Gastroesophageal sphincter (tissue), 4 donors: ENCODE data around the gene MYLK. TPM values are rescaled to one million over a fixed set of nuclear protein-coding genes. Genes with fewer than 3 reads are reported as not detected.
"Not testable (repeated sequence)": the region's sequence is repeated elsewhere in the genome, so short reads cannot be mapped to it uniquely, and the experiment has no call there.

Experiments used
- ATAC-seq: fragments of 150-250 bp; one replicate; pipeline ENCODE4 v1.9.1; 2016; ENCODE audit warnings: mild to moderate bottlenecking, moderate library complexity
- H3K27ac ChIP-seq, 4 donors: fragments of 200-600 bp; sonication (generic) in 3 of 4; 1 replicate in 3 of 4; 2 replicates in 1 of 4; pipeline ENCODE4 v1.5.1; 2016 to 2019
- H3K27me3 ChIP-seq: fragments of 200-600 bp; sonication (generic); one replicate; pipeline ENCODE4 v1.5.1; 2019
- H3K36me3 ChIP-seq, 2 donors: fragments of 200-600 bp; sonication (generic); one replicate each; pipeline ENCODE4 v1.5.1; 2019; ENCODE audit warnings: control low read depth in 1 of 2
- H3K4me1 ChIP-seq, 3 donors: fragments of 200-600 bp; sonication (generic); 1 replicate in 2 of 3; 2 replicates in 1 of 3; pipeline ENCODE4 v1.5.1; 2016 to 2019; ENCODE audit warnings: control low read depth in 2 of 3
- H3K4me3 ChIP-seq, 2 donors: fragments of 200-600 bp; sonication (generic); one replicate each; pipeline ENCODE4 v1.5.1; 2019; ENCODE audit warnings: mild to moderate bottlenecking in 1 of 2, moderate library complexity in 1 of 2
- H3K9me3 ChIP-seq, 3 donors: fragments of 200-600 bp; sonication (generic); one replicate each; pipeline ENCODE4 v1.5.1; 2017 to 2019; ENCODE audit warnings: control low read depth in 2 of 3
- EP300 ChIP-seq: sonication (generic); formaldehyde crosslinking; IDR thresholded peaks from one replicate; pipeline ENCODE4 v1.6.1; 2017; ENCODE audit warnings: antibody characterized with exemption, mild to moderate bottlenecking
- POLR2A ChIP-seq, 2 donors: fragments of 450-650 bp; IDR thresholded peaks; one replicate each; pipeline ENCODE4 v1.6.1; 2017; ENCODE audit warnings: antibody characterized with exemption in 2 of 2, mild to moderate bottlenecking in 2 of 2, moderate library complexity in 1 of 2
- POLR2AphosphoS5 ChIP-seq: sonication (generic); formaldehyde crosslinking; IDR thresholded peaks from one replicate; pipeline ENCODE4 v1.6.1; 2017; ENCODE audit warnings: antibody characterized with exemption
- WGBS, 2 donors: methylation state at CpG; one replicate each; pipeline ENCODE4 v1.1.5; 2018; ENCODE audit warnings: low coverage in 1 of 2; 5-methylcytosine and 5-hydroxymethylcytosine counted together
- total RNA-seq, 4 donors: library from RNA; depleted of rRNA; stranded (reverse); fragments of >200 nt; gene quantifications; one replicate each; pipeline ENCODE4 v1.1.0, GENCODE V29; 2016
- TF ChIP-seq, protein P1 (sequence below), 4 experiments: fragments of 200-600 bp in 2 of 4; fragments of 450-650 bp in 2 of 4; sonication (generic) in 1 of 4; IDR thresholded peaks; one replicate each; pipeline ENCODE4 v1.5.1; 2017 to 2019; ENCODE audit warnings: antibody characterized with exemption in 4 of 4, mild to moderate bottlenecking in 2 of 4, moderate library complexity in 2 of 4

Gene MYLK
- total RNA-seq, 4 donors from 2014 or later = 1,558 to 2,522 (median 2,261) TPM

DNA sequence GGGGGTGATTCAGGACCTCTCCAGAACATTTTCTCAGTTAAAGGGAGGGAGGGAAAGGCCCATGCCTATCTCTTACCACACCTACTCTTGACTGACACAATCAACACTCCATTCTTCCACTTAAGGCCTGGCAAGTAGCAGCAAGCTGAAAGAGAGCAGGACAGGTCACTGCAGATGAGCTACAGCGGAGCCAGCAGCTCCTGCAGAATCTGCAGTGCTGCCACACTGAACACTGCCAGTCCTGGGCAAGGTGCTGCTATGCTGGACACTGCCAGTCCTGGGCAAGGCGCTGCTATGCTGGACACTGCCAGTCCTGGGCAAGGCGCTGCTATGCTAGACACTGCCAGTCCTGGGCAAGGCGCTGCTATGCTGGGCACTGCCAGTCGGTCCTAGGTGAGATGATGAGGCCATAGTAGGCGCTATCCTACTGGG, 143.7 kb downstream of the MYLK start:
- WGBS, 2 donors = no CpG with 5 or more reads among the region's 6 CpGs
- Histone ChIP-seq H3K4me3 (no peak overlapping the region), H3K27ac (peak overlapping the region in 1 of 4 donors; percentile 35), H3K4me1 (peaks cover 0 to 26% (median 5%) of the 10 kb centered on the region in 3 donors), H3K9me3 (no peaks in the 10 kb centered on the region), H3K27me3 (no peaks in the 10 kb centered on the region), H3K36me3 (peaks cover 0 to 11% of the 10 kb centered on the region in 2 donors)
- TF ChIP-seq POLR2A (IDR thresholded peaks at IDR 0.05) (no peak), EP300 (no peak), POLR2AphosphoS5 (no peak)
- TF ChIP-seq, protein P1, sequence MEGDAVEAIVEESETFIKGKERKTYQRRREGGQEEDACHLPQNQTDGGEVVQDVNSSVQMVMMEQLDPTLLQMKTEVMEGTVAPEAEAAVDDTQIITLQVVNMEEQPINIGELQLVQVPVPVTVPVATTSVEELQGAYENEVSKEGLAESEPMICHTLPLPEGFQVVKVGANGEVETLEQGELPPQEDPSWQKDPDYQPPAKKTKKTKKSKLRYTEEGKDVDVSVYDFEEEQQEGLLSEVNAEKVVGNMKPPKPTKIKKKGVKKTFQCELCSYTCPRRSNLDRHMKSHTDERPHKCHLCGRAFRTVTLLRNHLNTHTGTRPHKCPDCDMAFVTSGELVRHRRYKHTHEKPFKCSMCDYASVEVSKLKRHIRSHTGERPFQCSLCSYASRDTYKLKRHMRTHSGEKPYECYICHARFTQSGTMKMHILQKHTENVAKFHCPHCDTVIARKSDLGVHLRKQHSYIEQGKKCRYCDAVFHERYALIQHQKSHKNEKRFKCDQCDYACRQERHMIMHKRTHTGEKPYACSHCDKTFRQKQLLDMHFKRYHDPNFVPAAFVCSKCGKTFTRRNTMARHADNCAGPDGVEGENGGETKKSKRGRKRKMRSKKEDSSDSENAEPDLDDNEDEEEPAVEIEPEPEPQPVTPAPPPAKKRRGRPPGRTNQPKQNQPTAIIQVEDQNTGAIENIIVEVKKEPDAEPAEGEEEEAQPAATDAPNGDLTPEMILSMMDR (IDR thresholded peaks at IDR 0.05) = no peak
- ATAC-seq = no peak

DNA sequence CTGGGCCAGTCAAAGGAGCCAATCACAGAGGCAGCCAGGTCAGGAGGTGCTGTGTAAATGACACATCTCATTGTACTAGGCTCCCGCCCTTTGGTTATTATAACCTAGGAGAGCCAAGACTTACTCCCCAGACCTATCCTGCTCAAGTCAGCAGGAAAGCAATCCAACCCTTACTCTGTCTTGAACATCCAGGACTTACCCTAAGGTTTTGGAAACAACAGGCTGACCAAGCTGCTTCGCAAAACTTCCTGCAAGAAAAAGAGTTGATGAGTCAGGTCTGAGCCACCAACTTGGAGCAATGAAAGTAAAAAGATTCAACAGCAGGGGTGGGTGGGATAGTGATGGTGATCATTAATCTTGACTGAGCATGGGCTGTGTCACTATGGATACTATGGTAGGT, 144.4 kb downstream of the MYLK start:
- H3K9me3 ChIP-seq = no peaks in the 10 kb centered on the region
- no peaks in the 10 kb centered on the region for H3K27me3 ChIP-seq
- TF ChIP-seq, protein P1 (IDR thresholded peaks at IDR 0.05) = no peak
- no peak for TF ChIP-seq POLR2A (IDR thresholded peaks at IDR 0.05)
- no peak for TF ChIP-seq EP300
- no peak for TF ChIP-seq POLR2AphosphoS5
- no peak for ATAC-seq
- peaks cover 0 to 11% of the 10 kb centered on the region in 2 donors for H3K36me3 ChIP-seq
- no peak overlapping the region for H3K4me3 ChIP-seq
- H3K27ac ChIP-seq = no peak overlapping the region
- 0 to 93% methylated on average over 1 to 2 of the region's 2 CpGs for WGBS, 2 donors
- H3K4me1 ChIP-seq = peaks cover 0 to 26% (median 5%) of the 10 kb centered on the region in 3 donors

DNA sequence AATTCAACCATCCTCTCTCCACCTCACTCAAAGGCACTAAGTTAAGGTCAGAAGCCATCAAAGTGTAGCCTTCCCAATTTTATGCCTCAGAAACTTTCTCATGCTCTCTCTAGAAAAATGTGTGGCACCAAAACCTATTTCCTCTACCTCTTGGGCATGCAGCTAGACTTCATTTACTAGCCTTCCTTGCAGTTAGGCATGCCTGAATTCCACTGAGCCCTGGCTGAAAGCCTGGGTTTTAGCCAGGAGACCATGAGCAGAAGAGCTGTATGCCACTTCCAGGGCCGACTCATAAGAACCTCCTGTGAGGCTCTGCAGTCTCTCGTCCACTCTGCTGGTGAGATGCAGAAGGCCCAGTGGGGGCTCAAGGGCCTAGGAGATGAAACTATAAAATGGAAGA, 145.0 kb downstream of the MYLK start:
- no peaks in the 10 kb centered on the region for H3K27me3 ChIP-seq
- no peak for ATAC-seq
- TF ChIP-seq EP300 = no peak
- no peak for TF ChIP-seq POLR2A (IDR thresholded peaks at IDR 0.05)
- TF ChIP-seq, protein P1 (IDR thresholded peaks at IDR 0.05) = no peak
- no peak for TF ChIP-seq POLR2AphosphoS5
- peaks cover 0 to 26% (median 5%) of the 10 kb centered on the region in 3 donors for H3K4me1 ChIP-seq
- H3K27ac ChIP-seq = no peak overlapping the region
- H3K4me3 ChIP-seq = no peak overlapping the region
- 90% methylated on average over 2 of the region's 2 CpGs; no CpG with 5 or more reads in 1 of the 2 donors for WGBS, 2 donors
- H3K9me3 ChIP-seq = no peaks in the 10 kb centered on the region
- peaks cover 0 to 11% of the 10 kb centered on the region in 2 donors for H3K36me3 ChIP-seq

DNA sequence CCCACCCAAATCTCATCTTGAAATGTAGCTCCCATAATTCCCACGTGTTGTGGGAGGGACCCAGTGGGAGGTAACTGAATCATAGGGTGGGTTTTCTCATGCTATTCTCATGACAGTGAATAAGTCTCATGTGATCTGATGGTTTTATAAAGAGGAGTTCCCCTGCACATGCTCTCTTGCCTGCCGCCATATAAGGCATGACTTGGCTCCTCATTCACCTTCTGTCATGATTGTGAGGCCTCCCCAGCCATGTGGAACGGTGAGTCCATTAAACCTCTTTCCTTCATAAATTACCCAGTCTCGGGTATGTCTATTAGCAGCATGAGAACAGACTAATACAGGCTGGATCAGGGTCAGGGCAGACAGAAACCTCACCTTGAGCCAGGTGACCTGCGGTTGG, 145.6 kb downstream of the MYLK start:
- not testable (repeated sequence) for H3K27me3 ChIP-seq, H3K27ac ChIP-seq, H3K9me3 ChIP-seq, H3K4me3 ChIP-seq, ATAC-seq
- peaks cover 0 to 20% (median 2%) of the 10 kb centered on the region in 3 donors for H3K4me1 ChIP-seq
- 90 to 100% methylated on average over 1 to 3 of the region's 5 CpGs for whole genome bisulfite sequencing, 2 donors
- peaks cover 0 to 16% of the 10 kb centered on the region in 2 donors for H3K36me3 ChIP-seq

DNA sequence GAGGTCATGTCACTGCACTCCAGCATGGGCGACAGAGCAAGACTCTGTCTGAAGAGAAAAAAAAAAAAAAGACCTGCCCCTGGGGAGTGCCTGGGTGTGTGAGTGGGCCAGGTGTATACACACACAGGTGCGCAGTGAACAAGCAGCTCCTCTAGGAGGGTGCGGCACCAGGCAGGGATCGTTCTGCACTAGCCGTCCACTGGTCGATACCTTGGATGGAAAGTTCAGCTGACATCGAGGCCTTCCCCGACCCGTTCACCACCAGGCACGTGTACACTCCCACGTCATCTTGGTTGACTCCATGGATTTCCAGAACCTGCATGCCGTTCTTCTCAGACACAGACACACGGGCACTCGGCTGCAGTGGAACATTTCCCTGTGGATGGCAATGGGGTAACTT, 147.0 kb downstream of the MYLK start:
- WGBS, 2 donors = 87 to 97% methylated on average over 9 to 12 of the region's 14 CpGs
- no peak for TF ChIP-seq POLR2A (IDR thresholded peaks at IDR 0.05)
- TF ChIP-seq EP300 = no peak
- no peak for TF ChIP-seq POLR2AphosphoS5
- TF ChIP-seq, protein P1 (IDR thresholded peaks at IDR 0.05) = no peak

More for the DNA sequence above, 147.0 kb downstream of the MYLK start:
- Histone ChIP-seq H3K27ac (no peak overlapping the region), H3K9me3 (no peaks in the 10 kb centered on the region), H3K4me1 (peaks cover 0 to 12% (median 0%) of the 10 kb centered on the region in 3 donors), H3K4me3 (no peak overlapping the region), H3K27me3 (no peaks in the 10 kb centered on the region), H3K36me3 (peaks cover 0 to 24% of the 10 kb centered on the region in 2 donors)
- no peak for ATAC-seq
